HEK293 (cell line): ENCODE measurements around the gene SDCBP2.

Source experiments
- CTCF ChIA-PET: fragments of 350-600 bp; formaldehyde crosslinking; extraction: SDS; loops from one replicate; lab custom pipeline; 2021; ENCODE audit warnings: antibody characterized with exemption; lab: Yijun Ruan, JAX
- POLR2A ChIA-PET: fragments of 300-600 bp; formaldehyde crosslinking; extraction: SDS; loops from one replicate; lab custom pipeline; 2020; ENCODE audit warnings: antibody characterized with exemption, inconsistent platforms; lab: Yijun Ruan, JAX
- H3K27ac ChIP-seq: fragments of 200-500 bp; sonication (Bioruptor generic); 2 replicates; pipeline ENCODE4 v1.5.1; 2014; ENCODE audit warnings: low read depth, low read length, control low read depth, inconsistent platforms; ENCODE audit errors: extremely low read depth
- H3K36me3 ChIP-seq, 2 experiments: fragments of 200-500 bp in 1 of 2; sonication (Bioruptor generic) in 1 of 2; 1 replicate in 1 of 2; 2 replicates in 1 of 2; pipeline ENCODE4 v1.5.1; 2014 to 2017; ENCODE audit warnings: inconsistent platforms in 2 of 2, low read length in 2 of 2; ENCODE audit not compliant: control insufficient read depth in 2 of 2, insufficient read depth in 1 of 2
- H3K4me1 ChIP-seq: fragments of 200-500 bp; sonication (Bioruptor generic); 2 replicates; pipeline ENCODE4 v1.5.1; 2014; ENCODE audit warnings: mild to moderate bottlenecking, low read length, inconsistent platforms; ENCODE audit not compliant: control insufficient read depth, insufficient read depth
- H3K4me3 ChIP-seq: 2 replicates; pipeline ENCODE4 v1.5.1; 2011; ENCODE audit warnings: low read depth, mild to moderate bottlenecking, control low read depth, low read length, moderate library complexity
- H3K9me3 ChIP-seq: fragments of 200-500 bp; sonication (Bioruptor generic); 2 replicates; pipeline ENCODE4 v1.5.1; 2014; ENCODE audit warnings: low read depth, low read length, inconsistent platforms; ENCODE audit not compliant: control insufficient read depth, insufficient read depth
- ATF2 ChIP-seq: fragments of 450-650 bp; formaldehyde crosslinking; IDR thresholded peaks from 2 replicates; pipeline ENCODE4 v1.5.1; 2016; ENCODE audit warnings: missing biosample characterization, missing genetic modification characterization, low read depth
- BCL6B ChIP-seq: fragments of 450-650 bp; formaldehyde crosslinking; IDR thresholded peaks from 2 replicates; pipeline ENCODE4 v1.5.1; 2017; ENCODE audit warnings: missing biosample characterization, missing genetic modification characterization
- ELK4 ChIP-seq: IDR thresholded peaks from 2 replicates; pipeline ENCODE4 v1.6.1; 2011; ENCODE audit warnings: mild to moderate bottlenecking, low read depth, low read length, borderline replicate concordance
- GLI2 ChIP-seq: fragments of 450-650 bp; formaldehyde crosslinking; IDR thresholded peaks from 2 replicates; pipeline ENCODE4; 2017; ENCODE audit warnings: missing biosample characterization, missing genetic modification characterization, low read depth, borderline replicate concordance
- GLI4 ChIP-seq: fragments of 450-650 bp; formaldehyde crosslinking; IDR thresholded peaks from 2 replicates; pipeline ENCODE4 v1.5.1; 2016; ENCODE audit warnings: missing biosample characterization, missing genetic modification characterization
- IKZF3 ChIP-seq: fragments of 450-650 bp; IDR thresholded peaks from 2 replicates; pipeline ENCODE4 v1.5.0; 2018; ENCODE audit warnings: missing biosample characterization, mild to moderate bottlenecking, missing genetic modification characterization, moderate library complexity
- KLF7 ChIP-seq: fragments of 450-650 bp; formaldehyde crosslinking; IDR thresholded peaks from 2 replicates; pipeline ENCODE4 v1.5.1; 2016; ENCODE audit warnings: missing biosample characterization, missing genetic modification characterization, borderline replicate concordance
- KLF8 ChIP-seq: fragments of 450-650 bp; formaldehyde crosslinking; IDR thresholded peaks from 2 replicates; pipeline ENCODE4 v1.5.1; 2016; ENCODE audit warnings: missing biosample characterization, missing genetic modification characterization
- SCRT2 ChIP-seq: fragments of 450-650 bp; formaldehyde crosslinking; IDR thresholded peaks from 2 replicates; pipeline ENCODE4 v1.5.1; 2016; ENCODE audit warnings: missing biosample characterization, missing genetic modification characterization
- SP2 ChIP-seq: fragments of 450-650 bp; formaldehyde crosslinking; IDR thresholded peaks from 2 replicates; pipeline ENCODE4 v1.5.1; 2016; ENCODE audit warnings: missing biosample characterization, missing genetic modification characterization
- ZBTB1 ChIP-seq: fragments of 450-650 bp; formaldehyde crosslinking; IDR thresholded peaks from 2 replicates; pipeline ENCODE4 v1.5.1; 2016; ENCODE audit warnings: missing biosample characterization, missing genetic modification characterization
- ZBTB10 ChIP-seq: fragments of 450-650 bp; formaldehyde crosslinking; IDR thresholded peaks from 2 replicates; pipeline ENCODE4 v1.5.1; 2016; ENCODE audit warnings: missing biosample characterization, missing genetic modification characterization
- ZBTB20 ChIP-seq: fragments of 450-650 bp; formaldehyde crosslinking; IDR thresholded peaks from 2 replicates; pipeline ENCODE4 v1.5.1; 2016; ENCODE audit warnings: missing biosample characterization, missing genetic modification characterization
- ZBTB48 ChIP-seq: fragments of 450-650 bp; formaldehyde crosslinking; IDR thresholded peaks from 2 replicates; pipeline ENCODE4 v1.5.1; 2016; ENCODE audit warnings: missing biosample characterization, missing genetic modification characterization
- ZEB2 ChIP-seq: fragments of 450-650 bp; formaldehyde crosslinking; IDR thresholded peaks from 2 replicates; pipeline ENCODE4 v1.5.1; 2016; ENCODE audit warnings: missing biosample characterization, missing genetic modification characterization
- ZNF10 ChIP-seq: fragments of 450-650 bp; formaldehyde crosslinking; IDR thresholded peaks from 2 replicates; pipeline ENCODE4 v1.5.1; 2017; ENCODE audit warnings: missing biosample characterization, missing genetic modification characterization
- ZNF138 ChIP-seq: fragments of 450-650 bp; formaldehyde crosslinking; IDR thresholded peaks from 2 replicates; pipeline ENCODE4 v1.5.1; 2016; ENCODE audit warnings: missing biosample characterization, missing genetic modification characterization, borderline replicate concordance
- ZNF280C ChIP-seq: fragments of 450-650 bp; formaldehyde crosslinking; IDR thresholded peaks from 2 replicates; pipeline ENCODE4 v1.5.1; 2016; ENCODE audit warnings: missing biosample characterization, missing genetic modification characterization
- ZNF302 ChIP-seq: fragments of 450-650 bp; formaldehyde crosslinking; IDR thresholded peaks from 2 replicates; pipeline ENCODE4 v1.5.1; 2016; ENCODE audit warnings: missing biosample characterization, missing genetic modification characterization, low read depth
- ZNF354C ChIP-seq: fragments of 450-650 bp; formaldehyde crosslinking; IDR thresholded peaks from 2 replicates; pipeline ENCODE4 v1.5.1; 2016; ENCODE audit warnings: missing biosample characterization, missing genetic modification characterization, low read depth, borderline replicate concordance
- ZNF398 ChIP-seq: fragments of 450-650 bp; formaldehyde crosslinking; IDR thresholded peaks from 2 replicates; pipeline ENCODE4 v1.5.1; 2017; ENCODE audit warnings: missing biosample characterization, missing genetic modification characterization
- ZNF404 ChIP-seq: fragments of 450-650 bp; formaldehyde crosslinking; IDR thresholded peaks from 2 replicates; pipeline ENCODE4 v1.5.1; 2017; ENCODE audit warnings: missing biosample characterization, missing genetic modification characterization
- ZNF561 ChIP-seq: fragments of 450-650 bp; IDR thresholded peaks from 2 replicates; pipeline ENCODE4 v1.5.1; 2018; ENCODE audit warnings: missing biosample characterization, missing genetic modification characterization, borderline replicate concordance
- ZNF610 ChIP-seq: fragments of 450-650 bp; formaldehyde crosslinking; IDR thresholded peaks from 2 replicates; pipeline ENCODE4 v1.5.1; 2016; ENCODE audit warnings: missing biosample characterization, missing genetic modification characterization, borderline replicate concordance
- ZNF830 ChIP-seq: fragments of 450-650 bp; IDR thresholded peaks from 2 replicates; pipeline ENCODE4 v1.5.0; 2018; ENCODE audit warnings: missing biosample characterization, missing genetic modification characterization, low read depth, mild to moderate bottlenecking, moderate library complexity

SDCBP2 gene

GRCh38 chr20:1331801-1332453, 3.0 kb upstream of the SDCBP2 start (continued):
- TF ChIP-seq BCL6B (tag by site-specific recombination) (no peak), KLF8 (tag by site-specific recombination) (no peak), ZNF302 (tag by site-specific recombination) (no peak), ZBTB20 (no peak), ZNF398 (tag by site-specific recombination) (no peak), KLF7 (tag by site-specific recombination) (no peak), ZNF610 (no peak)

- Histone ChIP-seq H3K4me1 (peaks cover 23% of the 10 kb centered on the region), H3K36me3 (peaks cover 12 to 50% of the 10 kb centered on the region in 2 experiments; a peak in 2 of 3 replicates), H3K4me3 (no peak overlapping the region), H3K27ac (no peak overlapping the region), H3K9me3 (no peaks in the 10 kb centered on the region)
- ChIA-PET POLR2A (no interaction called here), CTCF (interaction anchor here (0.5 to 1.1 kb wide), 3 partner anchors 16 to 1121 kb away, joined by 3 read pairs; no protein-coding TSS in a partner anchor)
- TF ChIP-seq ZBTB10, result no peak
- no peak for TF ChIP-seq ATF2 (tag by site-specific recombination)
- TF ChIP-seq ZNF404, result no peak
- no peak for TF ChIP-seq SP2 (tag by site-specific recombination)
- TF ChIP-seq ZNF561 (tag by site-specific recombination), result no peak
- no peak for TF ChIP-seq ZNF10 (tag by site-specific recombination)
- TF ChIP-seq IKZF3 (tag by site-specific recombination), result no peak
- TF ChIP-seq GLI2, result no peak
- no peak for TF ChIP-seq ZEB2
- TF ChIP-seq ZBTB1 (tag by site-specific recombination), result no peak
- TF ChIP-seq SCRT2, result no peak
- TF ChIP-seq ZNF138 (tag by site-specific recombination), result no peak
- TF ChIP-seq ZBTB20, result no peak
- TF ChIP-seq ZNF280C (tag by site-specific recombination), result no peak
- TF ChIP-seq ELK4, result no peak
- TF ChIP-seq ZNF354C (tag by site-specific recombination), result no peak
- TF ChIP-seq GLI4 (tag by site-specific recombination), result no peak
- TF ChIP-seq ZBTB48 (tag by site-specific recombination), result no peak
- TF ChIP-seq ZNF830 (tag by site-specific recombination), result no peak
Observed at GRCh38 chr20:1331101-1331500, 2.2 kb upstream of the SDCBP2 start.
